Cardiac muscle cell (in vitro differentiated cells and primary cell): Measurements from ENCODE around the gene NHSL1. TPM values are rescaled to one million over a fixed set of nuclear protein-coding genes. Genes with fewer than 3 reads are reported as not detected.

Experiments used
- DNase-seq, 2 donors: peaks; one replicate each; pipeline versions ENCODE4 v3.0.0 to v3.0.0-alpha.2; 2010 to 2017; ENCODE audit warnings: low read depth in 1 of 2, low spot score in 1 of 2
- H3K27ac ChIP-seq: fragments of 200-600 bp; sonication (generic); 2 replicates; pipeline ENCODE4 v1.5.1; 2016
- H3K27me3 ChIP-seq: fragments of 200-600 bp; sonication (generic); 2 replicates; pipeline ENCODE4 v1.6.0; 2016; ENCODE audit warnings: control low read depth
- H3K36me3 ChIP-seq: fragments of 200-600 bp; sonication (generic); 2 replicates; pipeline ENCODE4 v1.5.1; 2016; ENCODE audit warnings: control low read depth
- H3K4me1 ChIP-seq: fragments of 200-600 bp; sonication (generic); 2 replicates; pipeline ENCODE4 v1.8.1; 2017; ENCODE audit warnings: low read depth, mild to moderate bottlenecking, mixed run types
- H3K4me3 ChIP-seq: fragments of 200-600 bp; sonication (generic); 2 replicates; pipeline ENCODE4 v1.5.1; 2016; ENCODE audit warnings: mild to moderate bottlenecking
- H3K9me3 ChIP-seq: fragments of 200-600 bp; sonication (generic); 2 replicates; pipeline ENCODE4 v1.5.1; 2017; ENCODE audit warnings: low read depth, mild to moderate bottlenecking, control low read depth
- CTCF ChIP-seq: IDR thresholded peaks from 2 replicates; pipeline ENCODE4 v1.5.1; 2012; ENCODE audit warnings: low read depth, mild to moderate bottlenecking, low read length
- polyA plus RNA-seq: library from polyadenylated mRNA; unstranded; fragments of >200 nt; fragmentation: Nextera tagmentation; extraction: Ambion mirVana; gene quantifications from 2 replicates; pipeline ENCODE4 v1.2.1, GENCODE V29; 2016
- total RNA-seq: library from RNA; depleted of rRNA; stranded (reverse); fragments of >200 nt; gene quantifications from 2 replicates; pipeline ENCODE4 v1.2.3, GENCODE V29; 2016

NHSL1 gene
- total and polyA plus RNA-seq, 2 experiments from 2014 or later, result 6.0 to 11.3 TPM

DNA sequence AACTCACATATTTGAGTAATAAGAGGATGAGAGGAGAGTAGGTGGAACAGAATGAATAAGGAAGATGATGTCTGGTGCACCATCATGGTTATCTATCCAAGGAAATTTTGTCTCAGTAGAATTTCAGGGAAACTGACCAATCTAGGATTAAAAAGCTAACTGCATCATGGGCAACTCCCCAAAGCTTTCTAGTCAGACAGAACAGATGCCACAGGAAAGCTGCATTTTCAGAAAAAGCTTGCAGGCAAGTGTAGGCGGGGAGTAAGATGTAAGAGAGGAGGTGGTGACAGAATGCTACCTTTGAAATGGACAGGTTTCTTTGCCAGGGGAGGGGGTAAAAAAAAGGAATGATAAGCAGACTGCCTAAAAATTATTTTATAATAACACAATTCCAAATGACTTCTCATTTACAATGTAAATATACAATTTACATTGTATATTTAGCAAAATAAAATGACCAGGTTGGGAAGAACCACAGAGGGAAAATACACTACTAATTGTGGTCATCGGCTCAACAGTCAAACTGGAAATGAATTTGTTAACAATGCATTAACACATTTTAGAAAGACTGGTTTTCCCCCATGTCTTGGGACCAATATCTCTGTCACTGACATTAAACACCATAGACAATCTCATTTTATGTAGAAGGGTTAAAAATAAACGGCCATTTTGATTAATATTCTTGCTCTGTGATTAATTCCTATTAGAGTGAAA lies 15.1 kb downstream of the NHSL1 start:
- Histone ChIP-seq H3K27me3 (no peaks in the 10 kb centered on the region), H3K4me1 (no peaks in the 10 kb centered on the region), H3K9me3 (no peaks in the 10 kb centered on the region), H3K27ac (no peak overlapping the region), H3K36me3 (no peaks in the 10 kb centered on the region), H3K4me3 (no peak overlapping the region)
- no peak for TF ChIP-seq CTCF
- no peak for DNase-seq

DNA sequence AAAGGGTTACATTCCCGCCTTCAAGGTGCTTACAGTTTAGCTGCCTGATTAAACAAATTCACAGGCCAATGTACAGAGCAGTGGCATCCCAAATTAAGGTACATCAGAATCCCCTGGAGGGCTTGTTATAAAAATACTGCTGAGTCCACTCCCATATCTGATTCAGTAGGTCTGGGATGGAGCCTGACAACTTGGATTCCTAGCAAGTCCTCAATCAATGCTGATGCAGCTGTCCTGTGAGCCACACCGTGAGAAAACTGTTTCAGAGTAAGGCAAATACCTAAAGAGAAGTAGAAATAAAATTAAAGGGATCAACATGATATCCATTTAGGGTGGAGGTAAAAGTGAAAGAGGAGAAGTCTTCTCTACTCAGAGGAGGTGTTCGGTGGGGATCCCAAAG lies 16.5 kb downstream of the NHSL1 start:
- H3K27me3 ChIP-seq, result no peaks in the 10 kb centered on the region
- TF ChIP-seq CTCF, result no peak
- H3K9me3 ChIP-seq, result no peaks in the 10 kb centered on the region
- no peak for DNase-seq
- H3K27ac ChIP-seq, result no peak overlapping the region
- no peak overlapping the region for H3K4me3 ChIP-seq
- no peaks in the 10 kb centered on the region for H3K4me1 ChIP-seq
- no peaks in the 10 kb centered on the region for H3K36me3 ChIP-seq

- Histone ChIP-seq H3K27ac (no peak overlapping the region), H3K36me3 (no peaks in the 10 kb centered on the region), H3K9me3 (no peaks in the 10 kb centered on the region), H3K4me3 (no peak overlapping the region), H3K27me3 (no peaks in the 10 kb centered on the region), H3K4me1 (no peaks in the 10 kb centered on the region)
- TF ChIP-seq CTCF, result no peak
- no peak for DNase-seq
These were observed 18.9 kb downstream of the NHSL1 start for GRCh38 chr6:138480279-138480949.

DNA sequence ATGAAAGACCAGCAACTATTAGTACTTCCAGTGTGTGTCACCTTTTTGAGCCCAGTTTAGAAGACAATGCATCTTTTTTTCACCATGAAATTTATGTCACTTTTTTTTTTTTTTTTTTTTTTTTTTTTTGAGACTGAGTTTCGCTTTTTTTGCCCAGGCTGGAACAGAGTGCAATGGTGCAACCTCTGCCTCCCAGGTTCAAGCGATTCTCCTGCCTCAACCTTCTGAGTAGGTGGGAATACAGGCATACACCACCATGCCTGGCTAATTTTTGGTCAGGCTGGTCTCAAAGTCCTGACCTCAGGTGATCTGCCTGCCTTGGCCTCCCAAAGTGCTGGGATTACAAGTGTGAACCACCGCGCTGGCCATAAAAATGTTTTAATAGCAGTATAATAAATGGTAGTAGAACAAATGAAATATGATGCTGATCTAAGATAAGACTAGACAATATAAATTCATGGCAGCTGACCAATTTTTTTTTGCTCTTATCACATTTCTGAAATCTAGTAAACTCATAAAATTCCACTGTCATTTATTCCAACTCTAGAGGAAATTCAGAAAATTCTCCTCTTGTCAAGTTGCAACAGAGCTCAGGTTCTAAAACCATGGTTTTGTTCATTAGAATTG lies 21.3 kb downstream of the NHSL1 start:
- Histone ChIP-seq H3K36me3 (no peaks in the 10 kb centered on the region), H3K4me1 (no peaks in the 10 kb centered on the region), H3K4me3 (no peak overlapping the region), H3K27ac (no peak overlapping the region), H3K9me3 (no peaks in the 10 kb centered on the region), H3K27me3 (no peaks in the 10 kb centered on the region)
- no peak for TF ChIP-seq CTCF
- DNase-seq, result no peak

- TF ChIP-seq CTCF, result no peak
- Histone ChIP-seq H3K4me3 (no peak overlapping the region), H3K27me3 (no peaks in the 10 kb centered on the region), H3K9me3 (no peaks in the 10 kb centered on the region), H3K27ac (no peak overlapping the region), H3K36me3 (no peaks in the 10 kb centered on the region), H3K4me1 (no peaks in the 10 kb centered on the region)
- no peak for DNase-seq
These were observed 23.2 kb downstream of the NHSL1 start for GRCh38 chr6:138476116-138476515.
